Posterior vena cava (tissue), 2 donors: ENCODE data around the gene ICE1. TPM values are rescaled to one million over a fixed set of nuclear protein-coding genes. Genes with fewer than 3 reads are reported as not detected.
"Not testable (repeated sequence)": the region's sequence is repeated elsewhere in the genome, so short reads cannot be mapped to it uniquely, and the experiment has no call there.

Experiments used
- DNase-seq: peaks from one replicate; pipeline ENCODE4 v3.0.0-alpha.2; 2020; ENCODE audit warnings: low spot score
- intact Hi-C, 2 donors: fragments of 100-400 bp; cut with DNase I; formaldehyde crosslinking; loops; one replicate each; pipeline versions ENCODE4 v1.14.1 to v1.14.2; 2022 to 2023
- total RNA-seq, 2 donors: library from RNA; stranded (reverse); fragmentation: NEBNext Ultra II Directional; extraction: Animal tissue kit (Norgen Biotek cat#: 25700); gene quantifications; one replicate each; pipeline ENCODE4 v1.2.1, GENCODE V29; 2021
- donor health status: DM: yes; HTN: yes; CAD: no.
- donor health status: DM: yes; HTN: yes; CAD: no.

ICE1 gene
- total RNA-seq, 2 donors from 2014 or later: 29.9 to 30.4 TPM

GRCh38 chr5:5481206-5481605 is 58.7 kb downstream of the ICE1 start:
- no peak for DNase-seq
- intact Hi-C loops: no loop called here

DNA sequence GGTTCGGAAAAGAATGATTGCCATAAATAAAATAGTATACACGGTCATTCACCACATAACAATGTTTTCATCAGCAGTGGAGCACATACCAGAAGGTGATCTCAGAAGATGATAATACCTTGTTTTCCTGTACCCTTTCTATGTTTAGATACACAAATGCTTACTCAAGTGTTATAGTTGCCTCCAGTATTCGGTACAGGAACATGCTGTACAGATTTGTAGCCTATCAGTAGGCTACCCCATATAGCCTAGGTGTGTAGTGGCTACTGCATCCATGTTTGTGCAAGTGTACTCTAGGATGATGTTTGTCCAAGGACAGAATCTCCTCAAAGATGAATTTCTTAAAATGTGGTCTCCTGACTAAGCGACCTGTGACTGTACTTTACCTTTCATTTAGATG is 59.2 kb downstream of the ICE1 start:
- no peak for DNase-seq
- intact Hi-C loops: no loop called here

- intact Hi-C loops: no loop called here
Measured at GRCh38 chr5:5483350-5483749, 60.9 kb downstream of the ICE1 start.

DNA sequence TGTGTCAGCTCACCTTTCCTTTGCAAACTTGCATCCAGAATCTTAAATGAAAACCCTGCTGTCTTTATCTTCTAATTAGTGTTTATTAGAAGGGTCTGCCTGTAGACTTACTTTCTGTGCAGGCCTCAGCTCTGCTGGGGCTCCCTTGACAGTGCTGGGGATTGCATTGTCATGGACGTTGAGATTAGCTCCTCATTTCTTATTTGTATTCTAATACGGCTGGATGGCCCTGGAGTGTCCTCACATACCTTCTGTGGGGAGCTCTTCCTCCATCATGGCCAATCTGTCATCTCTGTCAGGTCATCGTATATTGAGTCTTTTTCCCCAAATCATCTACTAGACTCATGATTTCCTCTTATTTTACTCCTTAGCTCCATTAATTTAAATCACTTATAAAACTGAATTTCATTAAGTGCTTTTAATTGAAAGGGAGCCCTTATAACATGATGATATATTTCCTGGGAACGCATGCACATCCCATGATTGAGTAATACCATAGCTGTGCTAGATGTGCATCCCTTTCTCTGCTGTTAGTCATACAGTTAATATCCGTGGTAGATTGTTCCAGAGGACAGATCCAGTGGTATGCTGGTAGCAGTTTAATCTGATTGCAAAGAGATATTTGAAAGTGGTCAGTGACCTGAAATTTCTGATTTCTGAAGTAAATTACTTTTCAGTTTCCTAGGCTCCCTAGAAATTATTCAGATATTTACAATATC is 61.6 kb downstream of the ICE1 start:
- no peak for DNase-seq
- intact Hi-C loops: no loop called here

More at GRCh38 chr5:5483350-5483749, 60.9 kb downstream of the ICE1 start:
- DNase-seq: no peak

DNA sequence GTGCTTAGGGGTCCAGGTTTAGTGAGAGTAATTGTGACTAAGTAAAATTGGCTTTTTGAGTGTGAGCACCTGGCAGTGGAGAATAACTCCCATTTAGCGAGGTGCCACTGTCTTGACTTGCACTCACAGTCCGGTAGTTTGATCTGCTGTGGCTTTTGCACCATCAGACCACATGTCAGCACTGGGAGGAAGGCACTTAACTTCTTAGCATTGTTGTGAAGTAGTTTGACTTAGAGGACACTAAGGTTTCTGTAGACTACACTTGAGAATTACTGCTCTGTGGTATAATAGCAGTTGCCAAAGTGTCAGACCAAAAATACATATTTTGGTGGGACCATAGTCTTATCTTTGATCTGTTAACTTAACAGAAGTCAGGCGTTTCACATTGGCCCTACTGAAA is 63.6 kb downstream of the ICE1 start:
- intact Hi-C loops: no loop called here
- no peak for DNase-seq

GRCh38 chr5:5487585-5488360 is 65.3 kb downstream of the ICE1 start:
- no peak for DNase-seq
- intact Hi-C loops: no loop called here

DNA sequence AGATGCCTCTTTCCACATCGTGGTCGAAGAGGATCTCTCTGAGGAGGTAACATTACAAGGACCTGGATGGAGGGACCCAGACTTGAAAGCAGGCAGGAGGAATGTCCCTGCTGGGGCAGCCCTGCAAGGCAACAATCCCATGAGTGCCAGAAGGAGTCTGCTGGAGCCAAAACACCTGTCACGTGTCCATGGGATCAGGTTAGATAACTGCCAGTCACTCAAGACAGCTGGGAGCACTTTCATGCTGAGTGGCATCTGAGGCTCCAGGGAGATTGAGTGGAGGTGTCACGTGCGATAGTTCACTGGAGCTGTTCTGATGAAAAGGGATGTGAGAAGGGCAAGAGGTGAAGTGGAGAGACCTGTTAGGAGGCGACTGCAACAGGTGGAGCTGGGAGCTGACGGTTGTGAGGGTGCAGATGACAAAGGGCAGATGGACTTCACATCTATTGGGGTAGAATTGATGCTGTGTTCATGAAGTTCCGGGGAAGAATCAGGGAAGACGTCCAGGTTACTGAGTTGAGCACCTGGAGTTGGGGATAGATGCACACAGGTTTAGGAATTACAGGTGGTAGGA is 68.4 kb downstream of the ICE1 start:
- intact Hi-C loops: loop anchor here (10.0 kb wide), 3 partner anchors 954 to 1254 kb away; partner anchors contain the start of gene UBE2QL1 (in 1 of the 2)
- no peak for DNase-seq

- no peak for DNase-seq
- intact Hi-C loops: loop anchor here (10.0 kb wide), 3 partner anchors 952 to 1252 kb away; partner anchors contain the start of gene UBE2QL1 (in 1 of the 2)
Measured at GRCh38 chr5:5492087-5492933, 69.8 kb downstream of the ICE1 start.

- not testable (repeated sequence) for DNase-seq
- intact Hi-C loops: loop anchor here (10.0 kb wide), 3 partner anchors 952 to 1252 kb away; partner anchors contain the start of gene UBE2QL1 (in 1 of the 2)
Measured at GRCh38 chr5:5492934-5493271, 70.4 kb downstream of the ICE1 start.

DNA sequence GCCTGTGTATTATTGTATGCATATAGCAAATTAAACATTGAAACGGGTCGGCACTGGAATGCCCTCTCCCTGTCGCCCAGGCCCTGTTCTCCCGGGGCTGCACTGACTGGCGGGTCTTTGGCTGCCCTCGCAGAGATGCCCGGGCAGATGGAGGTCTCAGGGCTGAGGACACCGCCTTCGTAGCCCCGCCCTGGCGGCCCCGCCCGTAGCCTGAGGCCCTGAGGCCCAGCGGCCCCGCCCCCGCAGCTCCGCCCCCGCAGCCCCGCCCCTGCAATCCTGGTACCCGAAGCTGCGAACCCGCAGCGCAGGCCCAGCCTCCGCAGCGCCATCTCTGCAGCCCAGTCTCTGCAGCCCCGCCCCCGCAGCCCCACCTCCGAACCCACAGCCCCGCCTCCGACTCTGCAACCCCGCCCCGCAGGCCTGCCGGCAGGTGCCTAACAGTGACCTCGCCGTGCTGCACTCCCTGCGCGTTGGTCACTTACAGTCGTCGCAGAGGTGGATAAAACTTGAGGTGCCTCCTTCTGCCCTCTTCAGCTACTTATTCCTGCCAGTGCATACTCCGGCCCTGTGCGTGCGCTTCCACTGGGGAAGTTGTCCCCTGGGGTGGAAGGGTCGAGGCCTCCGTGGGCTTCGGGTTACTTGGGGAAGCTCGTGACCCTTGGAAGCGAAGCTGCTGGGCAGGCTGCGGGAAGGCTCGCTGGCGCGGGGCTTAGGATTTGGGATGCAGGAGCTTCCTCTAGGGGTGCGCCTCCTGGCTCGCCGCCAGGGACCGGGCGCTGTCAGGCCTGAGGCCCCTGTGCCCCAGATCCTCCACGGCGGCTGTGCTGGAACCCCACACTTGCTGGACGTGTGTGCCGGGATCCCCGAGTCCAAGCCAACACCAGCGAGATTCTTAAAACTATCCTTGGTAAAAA is 72.3 kb downstream of the ICE1 start:
- intact Hi-C loops: loop anchor here (10.0 kb wide), 3 partner anchors 950 to 1250 kb away; partner anchors contain the start of gene UBE2QL1 (in 1 of the 2)
- peak; percentile 88 for DNase-seq

DNA sequence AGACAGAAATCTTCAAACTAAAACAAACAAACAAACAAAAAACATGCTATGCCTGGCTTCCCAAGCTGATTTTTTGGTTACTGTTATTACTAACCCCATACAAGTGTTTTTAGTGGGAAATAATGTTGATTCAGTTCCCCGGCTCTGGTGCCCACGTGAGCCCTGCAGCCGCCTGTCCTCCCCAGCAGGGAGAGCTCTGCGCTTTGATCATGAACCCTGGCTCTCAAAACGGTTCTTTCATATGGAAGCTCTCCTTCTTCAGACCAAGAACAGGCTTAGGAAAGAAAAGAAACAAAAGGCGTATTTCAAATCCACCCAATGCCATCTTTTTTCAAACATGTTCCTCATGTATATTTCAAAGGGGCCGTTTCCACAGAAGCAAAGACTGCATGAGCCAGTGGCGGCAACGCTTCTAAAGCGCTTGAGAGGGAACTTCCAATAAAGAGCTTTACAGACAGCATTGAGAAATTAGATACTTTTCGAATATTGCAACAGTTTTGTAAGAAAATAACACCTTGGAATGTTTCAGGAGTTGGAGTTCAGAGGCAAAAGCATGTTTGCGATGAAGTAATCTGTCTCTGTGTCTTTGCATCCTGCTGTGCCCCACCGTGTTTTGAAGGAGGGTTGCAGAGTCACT is 74.8 kb downstream of the ICE1 start:
- intact Hi-C loops: loop anchor here (10.0 kb wide), 3 partner anchors 948 to 1248 kb away; partner anchors contain the start of gene UBE2QL1 (in 1 of the 2)
- DNase-seq: no peak

- DNase-seq: no peak
- intact Hi-C loops: loop anchor here (10.0 kb wide), 3 partner anchors 945 to 1245 kb away; partner anchors contain the start of gene UBE2QL1 (in 1 of the 2)
Measured at GRCh38 chr5:5499442-5499841, 77.0 kb downstream of the ICE1 start.

- intact Hi-C loops: loop anchor here in 1 of 2 donors (2.0 kb wide), 1 partner anchor 944 kb away; the partner anchor contains the start of gene UBE2QL1
- DNase-seq: no peak
Measured at GRCh38 chr5:5504325-5504724, 81.8 kb downstream of the ICE1 start.

DNA sequence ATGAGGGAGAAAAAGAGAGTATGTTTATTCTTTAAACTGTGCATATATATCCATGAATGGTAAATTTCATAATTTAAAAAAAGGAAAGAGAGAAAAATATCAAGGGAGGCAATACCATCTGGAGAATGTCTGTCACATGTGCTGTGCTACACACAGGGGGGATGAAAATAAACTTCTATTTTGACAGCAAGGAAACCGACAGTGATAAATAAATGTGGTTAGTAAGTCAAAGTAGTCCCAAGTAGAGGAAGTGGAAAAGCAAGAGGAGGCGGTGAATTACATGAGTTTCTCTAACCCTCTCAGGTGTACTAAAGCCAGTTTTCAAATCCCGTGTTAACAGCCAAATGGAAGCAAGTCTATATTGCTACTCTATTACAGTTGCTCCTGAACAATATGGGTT is 83.3 kb downstream of the ICE1 start:
- intact Hi-C loops: loop anchor here in 1 of 2 donors (2.0 kb wide), 1 partner anchor 943 kb away; the partner anchor contains the start of gene UBE2QL1
- DNase-seq: no peak

DNA sequence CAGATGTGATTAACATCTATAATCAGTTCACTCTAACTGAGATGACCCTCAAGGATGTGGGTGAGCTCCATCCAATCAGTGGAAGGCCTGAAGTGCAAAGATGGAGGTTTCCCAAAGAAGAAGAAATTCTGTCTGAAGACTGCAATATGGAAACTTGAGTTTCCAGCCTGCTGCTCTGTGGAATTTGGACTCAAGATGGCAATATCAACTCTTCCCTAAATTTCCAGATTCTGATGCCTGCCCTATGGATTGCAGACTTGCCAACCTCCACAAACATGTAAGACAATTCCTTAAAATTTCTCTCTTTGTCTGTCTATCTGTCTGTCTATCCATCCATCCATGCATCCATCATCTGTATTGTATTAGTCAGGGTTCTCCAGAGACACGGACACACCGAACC is 85.9 kb downstream of the ICE1 start:
- intact Hi-C loops: no loop called here
- no peak for DNase-seq

- intact Hi-C loops: loop anchor here in 1 of 2 donors (10.0 kb wide), 1 partner anchor 153 kb away; no protein-coding TSS in a partner anchor
- no peak for DNase-seq
Measured at GRCh38 chr5:5511904-5512416, 89.5 kb downstream of the ICE1 start.

GRCh38 chr5:5512543-5512942 is 90.1 kb downstream of the ICE1 start:
- intact Hi-C loops: loop anchor here in 1 of 2 donors (10.0 kb wide), 1 partner anchor 152 kb away; no protein-coding TSS in a partner anchor
- no peak for DNase-seq
